Stimulated activated CD4-positive, alpha-beta T cell treated with anti-CD3 and anti-CD28 coated beads, Interleukin-12 subunit alpha, Interleukin-12 subunit beta, amount 100 ng/mL, for 48 hours (primary cell): ENCODE measurements around the gene ETF1.
"Not testable (repeated sequence)": the region's sequence is repeated elsewhere in the genome, so short reads cannot be mapped to it uniquely, and the experiment has no call there.

Experiments
- DNase-seq, 3 donors: peaks; one replicate each; pipeline ENCODE4 v3.0.0-alpha.2; 2020; ENCODE audit warnings: low read depth in 2 of 3, low spot score in 1 of 3

The ETF1 gene

DNA sequence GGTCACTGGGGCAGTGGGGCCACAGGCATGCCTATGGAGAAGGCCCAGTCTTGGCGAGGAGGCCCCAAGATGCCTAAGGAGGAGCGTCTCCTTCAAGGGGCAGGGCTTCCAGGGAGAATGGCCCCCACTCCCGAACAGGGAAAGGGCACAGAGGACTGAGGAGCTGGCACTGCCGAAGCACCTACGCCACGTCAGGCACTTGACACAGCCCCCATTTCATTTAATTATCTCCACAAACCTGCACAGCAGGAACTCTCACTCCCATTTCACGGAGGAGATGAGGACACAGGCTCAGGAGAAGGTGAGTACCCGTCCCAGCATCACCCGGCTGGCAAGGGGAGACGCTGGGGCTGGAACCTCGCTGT, 51.8 kb downstream of the ETF1 start:
- no peak for DNase-seq

DNA sequence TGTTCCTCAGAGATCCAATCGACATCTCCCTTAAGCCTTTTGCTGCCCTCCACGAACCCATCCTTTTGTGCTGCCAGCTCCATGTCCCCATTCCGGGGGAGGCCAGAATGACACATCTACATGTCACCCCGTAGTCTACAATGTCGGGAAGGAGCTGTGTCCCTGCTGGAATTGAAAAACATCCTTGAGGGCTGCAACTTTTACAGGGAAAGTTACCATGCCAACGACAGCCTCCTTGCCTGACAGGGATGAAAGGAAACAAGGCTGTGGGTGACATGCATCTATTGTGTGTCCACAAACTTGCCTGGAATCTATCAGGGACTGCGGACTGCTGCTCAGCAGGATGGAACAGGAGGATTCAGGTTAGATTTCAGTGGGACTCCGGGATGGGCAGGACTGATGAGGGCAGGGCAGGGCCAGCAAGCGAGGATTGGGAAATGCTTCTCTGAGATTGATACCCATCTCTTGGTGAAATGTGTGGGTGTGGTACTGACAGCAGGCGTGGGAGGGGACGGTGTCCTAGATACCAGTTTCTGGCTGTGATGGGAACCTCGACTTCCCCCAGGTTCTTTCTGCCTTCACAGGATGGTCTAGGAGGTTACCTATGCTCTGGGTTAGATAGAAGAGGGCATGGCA, 52.3 kb downstream of the ETF1 start:
- no peak for DNase-seq

DNA sequence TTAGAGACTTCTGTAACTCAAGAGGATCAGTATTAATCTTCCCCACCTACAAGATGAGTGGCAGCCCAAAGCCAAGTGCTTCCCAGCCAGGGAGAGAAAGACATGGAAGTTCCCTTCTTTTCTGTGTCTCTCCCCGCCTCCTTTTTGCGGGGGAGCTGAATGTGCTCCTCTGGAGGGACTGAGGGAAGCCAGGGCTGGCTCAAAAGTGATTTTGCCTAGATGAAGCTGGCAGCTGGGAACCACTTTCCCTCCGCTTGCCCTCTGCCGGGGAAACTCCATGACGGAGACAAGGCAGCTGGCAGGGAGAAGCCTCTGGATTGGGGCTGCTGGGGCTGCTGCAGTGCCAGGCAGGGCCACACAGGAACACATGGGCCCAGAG, 53.4 kb downstream of the ETF1 start:
- DNase-seq: no peak

DNA sequence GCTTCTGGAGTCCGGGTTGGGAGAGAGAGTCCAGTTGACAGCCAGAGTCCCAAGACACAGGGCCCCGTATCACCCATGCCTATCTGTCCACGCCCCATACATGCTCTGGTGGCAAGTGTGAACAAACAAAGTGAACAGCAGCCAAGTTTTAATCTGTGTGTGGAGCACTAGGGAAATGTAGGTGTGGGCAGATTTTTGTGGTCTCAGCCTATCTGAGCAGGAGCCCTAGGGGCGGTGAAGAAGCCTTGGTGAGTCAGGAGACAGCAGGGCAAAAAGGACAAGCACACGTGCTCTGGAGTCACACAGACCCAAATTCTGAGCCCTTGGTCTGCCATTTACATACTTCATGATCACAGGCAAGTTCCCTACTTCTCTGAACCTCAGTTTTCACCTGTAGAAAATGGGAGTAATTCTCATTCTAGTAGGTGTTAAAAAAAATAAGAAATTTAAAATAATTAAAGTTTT, 54.5 kb downstream of the ETF1 start:
- no peak for DNase-seq

DNA sequence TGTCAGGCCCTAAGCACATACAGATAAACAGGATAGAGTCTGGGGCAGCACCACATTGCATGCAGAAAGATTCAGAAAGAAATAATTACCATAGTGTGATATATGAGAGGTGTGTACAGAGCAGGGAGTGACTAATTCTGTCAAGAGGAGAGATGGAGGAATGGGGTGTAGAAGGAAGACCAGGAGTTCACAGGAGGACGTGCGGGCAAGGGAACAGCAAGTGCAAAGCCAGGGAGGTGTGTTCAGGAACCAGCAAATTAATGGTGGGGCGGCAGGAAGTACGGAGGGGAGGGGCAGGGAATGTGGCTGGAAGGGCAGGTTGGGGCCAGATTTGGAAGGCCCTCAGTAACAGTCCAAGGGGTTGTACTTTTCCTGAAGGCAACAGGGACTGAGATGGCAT, 60.4 kb downstream of the ETF1 start:
- no peak for DNase-seq

DNA sequence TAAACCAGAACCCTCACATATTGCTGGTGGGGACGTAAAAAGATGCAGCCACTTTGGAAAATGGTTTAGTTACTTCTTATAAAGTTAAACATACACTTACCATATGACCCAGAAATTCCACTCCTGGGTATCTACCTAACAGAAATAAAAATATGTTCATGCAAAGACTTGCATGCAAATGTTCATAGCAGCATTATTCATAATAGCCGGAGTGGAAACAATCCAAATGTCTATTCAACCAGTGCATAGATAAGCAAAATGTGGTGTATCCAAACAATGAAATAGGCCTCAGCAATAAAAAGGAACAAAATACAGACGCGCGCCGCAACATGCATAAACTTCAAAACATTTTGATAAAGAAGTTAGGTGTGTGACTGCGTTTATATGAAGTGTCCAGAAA, 66.1 kb downstream of the ETF1 start:
- DNase-seq: no peak

DNA sequence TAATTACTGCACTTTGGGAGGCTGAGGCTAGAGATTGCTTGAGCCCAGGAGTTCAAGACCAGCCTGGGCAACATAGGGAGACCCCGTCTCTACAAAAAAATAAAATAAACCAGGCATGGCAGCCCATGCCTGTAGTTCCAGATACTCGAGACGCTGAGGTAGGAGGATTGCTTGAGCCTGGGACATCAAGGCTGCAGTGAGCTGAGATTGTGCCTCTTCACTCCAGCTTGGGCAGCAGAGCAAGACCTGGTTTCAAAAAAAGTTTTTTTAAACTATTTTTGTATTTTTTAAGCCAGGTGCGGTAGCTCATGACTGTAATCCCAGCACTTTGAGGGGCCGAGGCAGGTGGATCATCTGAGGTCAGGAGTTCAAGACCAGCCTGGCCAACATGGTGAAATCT, 69.9 kb downstream of the ETF1 start:
- not testable (repeated sequence) for DNase-seq

DNA sequence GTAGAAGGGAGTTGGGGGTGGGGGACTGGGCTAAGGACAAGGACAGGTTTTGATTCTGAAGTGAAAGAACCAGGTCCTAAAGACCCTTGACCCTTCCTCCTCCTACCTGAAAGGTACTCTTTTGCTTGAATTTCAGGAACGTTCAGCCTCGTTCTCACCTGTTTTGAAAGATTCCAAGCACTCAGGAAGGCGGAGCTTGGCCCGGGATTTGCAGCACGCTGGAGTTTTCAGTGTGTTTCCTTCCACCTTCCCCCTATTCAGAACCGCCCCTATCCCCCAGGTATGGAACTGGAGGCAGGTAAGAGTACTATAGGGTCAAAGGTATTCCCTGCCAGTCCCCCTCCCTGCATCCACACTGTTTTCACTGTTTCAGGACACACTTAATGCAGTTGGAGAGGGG, 70.7 kb downstream of the ETF1 start:
- no peak for DNase-seq

DNA sequence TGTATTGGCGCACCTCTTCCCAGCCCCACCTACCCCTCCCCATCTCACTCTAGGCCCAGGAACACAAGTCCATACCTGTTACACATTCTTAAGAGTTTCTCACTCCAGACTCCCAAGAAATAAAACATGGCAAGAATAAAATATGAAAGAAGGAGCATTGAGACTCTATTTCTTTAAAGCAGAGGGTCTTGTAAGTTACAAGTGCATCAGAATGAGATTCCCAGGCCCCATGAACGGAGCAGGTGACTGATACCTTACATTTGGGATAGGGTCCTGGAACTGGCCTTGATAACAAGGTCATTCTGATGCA, 72.0 kb downstream of the ETF1 start:
- no peak for DNase-seq

DNA sequence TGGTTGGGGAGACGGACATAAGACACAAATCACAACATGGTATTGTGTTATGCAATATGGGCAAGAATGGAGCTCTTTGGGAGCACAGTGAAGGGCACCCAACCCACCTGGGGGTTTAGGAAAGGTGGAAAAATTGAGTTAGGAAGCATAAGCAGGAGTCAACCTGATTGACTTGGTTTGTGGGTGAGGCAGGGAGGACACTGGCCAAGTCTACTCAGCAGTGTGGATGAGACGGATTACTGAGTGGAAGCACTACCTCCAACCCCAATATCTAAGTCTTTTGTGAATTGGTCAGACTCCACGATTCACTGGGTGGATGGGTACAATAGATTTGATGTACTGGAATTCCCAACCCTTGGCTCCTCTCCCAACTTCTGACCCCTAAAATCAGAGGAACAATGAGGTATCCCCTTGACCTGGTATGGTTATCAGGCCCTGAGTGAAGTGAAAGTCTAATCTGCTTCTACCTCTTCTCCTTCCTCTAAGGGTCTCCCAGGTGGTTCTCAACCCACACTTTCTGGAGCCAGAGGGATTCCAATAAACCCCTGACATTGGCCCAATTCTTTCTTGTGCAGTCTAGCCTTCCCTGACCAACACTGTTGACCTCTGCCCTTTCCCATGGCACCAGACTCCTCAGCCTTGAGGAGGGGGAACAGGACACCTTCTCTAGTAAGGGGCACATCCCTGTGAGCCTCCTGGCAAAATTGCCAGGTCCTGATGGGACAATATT, 72.5 kb downstream of the ETF1 start:
- no peak for DNase-seq

DNA sequence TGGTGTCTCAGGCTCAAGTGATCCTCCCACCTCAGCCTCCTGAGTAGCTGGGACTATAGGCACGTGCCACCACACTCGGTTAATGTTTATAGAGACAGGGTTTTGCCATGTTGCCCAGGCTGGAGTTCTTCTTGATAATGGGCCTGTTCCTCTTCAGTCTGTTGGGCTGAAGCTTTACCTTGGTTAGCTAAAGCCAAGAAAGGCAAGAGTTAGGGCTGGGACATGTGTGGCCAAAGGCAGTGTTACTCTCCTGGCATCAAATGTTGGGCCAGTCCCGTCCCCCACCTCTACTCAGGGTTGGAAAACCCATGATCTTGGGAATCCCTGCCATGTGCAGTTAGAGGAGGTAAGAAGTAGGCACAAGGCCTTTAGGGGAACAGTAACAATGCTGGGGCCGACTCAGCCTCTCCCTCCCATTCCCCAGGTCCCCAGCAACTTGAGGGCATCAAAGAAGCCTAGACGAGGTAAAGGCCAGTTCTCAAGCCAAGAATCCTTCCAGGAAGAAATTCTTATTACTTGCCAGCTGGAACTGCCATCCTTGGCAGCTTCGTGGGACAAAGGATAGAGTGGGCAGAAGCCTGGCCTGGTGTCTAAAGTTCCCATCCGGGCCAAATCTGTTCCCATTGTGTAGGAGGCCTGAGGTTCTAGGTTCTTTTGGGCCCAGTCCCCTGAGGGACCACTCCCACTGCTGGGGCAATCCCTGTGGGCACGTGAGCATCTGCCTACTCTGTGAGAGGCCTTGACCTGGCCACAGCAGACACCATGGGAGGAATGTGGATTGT, 73.3 kb downstream of the ETF1 start:
- DNase-seq: no peak

DNA sequence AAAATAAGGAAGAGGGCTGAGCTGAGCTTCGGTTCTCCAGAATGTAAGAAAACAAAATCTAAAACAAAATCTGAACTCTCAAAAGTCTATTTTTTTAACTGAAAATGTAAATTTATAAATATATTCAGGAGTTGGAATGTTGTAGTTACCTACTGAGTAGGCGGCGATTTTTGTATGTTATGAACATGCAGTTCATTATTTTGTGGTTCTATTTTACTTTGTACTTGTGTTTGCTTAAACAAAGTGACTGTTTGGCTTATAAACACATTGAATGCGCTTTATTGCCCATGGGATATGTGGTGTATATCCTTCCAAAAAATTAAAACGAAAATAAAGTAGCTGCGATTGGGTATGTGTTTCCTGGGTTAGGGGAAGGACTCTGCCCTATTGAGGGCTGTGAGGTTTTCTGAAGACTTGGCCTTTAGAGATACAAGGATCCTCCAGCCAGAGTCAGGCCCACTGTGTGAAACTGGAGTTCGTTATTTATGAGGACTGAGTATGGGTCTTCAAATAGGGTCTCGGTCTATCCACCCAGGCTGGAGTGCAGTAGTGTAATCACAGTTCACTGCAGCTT, 74.0 kb downstream of the ETF1 start:
- DNase-seq: no peak

DNA sequence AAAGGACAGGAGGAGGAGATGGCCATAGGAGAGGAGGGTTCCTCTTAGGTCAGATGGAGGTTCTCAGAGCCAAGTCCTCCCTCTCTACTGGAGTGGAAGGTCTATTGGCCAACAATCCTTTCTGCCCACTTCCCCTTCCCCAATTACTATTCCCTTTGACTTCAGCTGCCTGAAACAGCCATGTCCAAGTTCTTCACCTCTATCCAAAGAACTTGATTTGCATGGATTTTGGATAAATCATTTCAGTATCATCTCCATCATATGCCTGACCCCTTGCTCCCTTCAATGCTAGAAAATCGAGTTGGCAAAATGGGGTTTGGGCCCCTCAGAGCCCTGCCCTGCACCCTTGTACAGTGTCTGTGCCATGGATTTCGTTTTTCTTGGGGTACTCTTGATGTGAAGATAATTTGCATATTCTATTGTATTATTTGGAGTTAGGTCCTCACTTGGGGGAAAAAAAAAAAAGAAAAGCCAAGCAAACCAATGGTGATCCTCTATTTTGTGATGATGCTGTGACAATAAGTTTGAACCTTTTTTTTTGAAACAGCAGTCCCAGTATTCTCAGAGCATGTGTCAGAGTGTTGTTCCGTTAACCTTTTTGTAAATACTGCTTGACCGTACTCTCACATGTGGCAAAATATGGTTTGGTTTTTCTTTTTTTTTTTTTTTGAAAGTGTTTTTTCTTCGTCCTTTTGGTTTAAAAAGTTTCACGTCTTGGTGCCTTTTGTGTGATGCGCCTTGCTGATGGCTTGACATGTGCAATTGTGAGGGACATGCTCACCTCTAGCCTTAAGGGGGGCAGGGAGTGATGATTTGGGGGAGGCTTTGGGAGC, 74.7 kb downstream of the ETF1 start:
- DNase-seq: no peak

DNA sequence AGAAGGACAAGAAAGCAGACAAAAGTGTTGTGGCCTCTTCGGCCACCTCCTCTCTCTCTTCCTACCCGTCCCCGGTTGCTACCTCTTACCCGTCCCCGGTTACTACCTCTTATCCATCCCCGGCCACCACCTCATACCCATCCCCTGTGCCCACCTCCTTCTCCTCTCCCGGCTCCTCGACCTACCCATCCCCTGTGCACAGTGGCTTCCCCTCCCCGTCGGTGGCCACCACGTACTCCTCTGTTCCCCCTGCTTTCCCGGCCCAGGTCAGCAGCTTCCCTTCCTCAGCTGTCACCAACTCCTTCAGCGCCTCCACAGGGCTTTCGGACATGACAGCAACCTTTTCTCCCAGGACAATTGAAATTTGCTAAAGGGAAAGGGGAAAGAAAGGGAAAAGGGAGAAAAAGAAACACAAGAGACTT, 75.3 kb downstream of the ETF1 start:
- DNase-seq: no peak

DNA sequence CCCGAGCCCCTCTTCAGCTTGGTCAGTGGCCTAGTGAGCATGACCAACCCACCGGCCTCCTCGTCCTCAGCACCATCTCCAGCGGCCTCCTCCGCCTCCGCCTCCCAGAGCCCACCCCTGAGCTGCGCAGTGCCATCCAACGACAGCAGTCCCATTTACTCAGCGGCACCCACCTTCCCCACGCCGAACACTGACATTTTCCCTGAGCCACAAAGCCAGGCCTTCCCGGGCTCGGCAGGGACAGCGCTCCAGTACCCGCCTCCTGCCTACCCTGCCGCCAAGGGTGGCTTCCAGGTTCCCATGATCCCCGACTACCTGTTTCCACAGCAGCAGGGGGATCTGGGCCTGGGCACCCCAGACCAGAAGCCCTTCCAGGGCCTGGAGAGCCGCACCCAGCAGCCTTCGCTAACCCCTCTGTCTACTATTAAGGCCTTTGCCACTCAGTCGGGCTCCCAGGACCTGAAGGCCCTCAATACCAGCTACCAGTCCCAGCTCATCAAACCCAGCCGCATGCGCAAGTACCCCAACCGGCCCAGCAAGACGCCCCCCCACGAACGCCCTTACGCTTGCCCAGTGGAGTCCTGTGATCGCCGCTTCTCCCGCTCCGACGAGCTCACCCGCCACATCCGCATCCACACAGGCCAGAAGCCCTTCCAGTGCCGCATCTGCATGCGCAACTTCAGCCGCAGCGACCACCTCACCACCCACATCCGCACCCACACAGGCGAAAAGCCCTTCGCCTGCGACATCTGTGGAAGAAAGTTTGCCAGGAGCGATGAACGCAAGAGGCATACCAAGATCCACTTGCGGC, 75.9 kb downstream of the ETF1 start:
- DNase-seq: no peak

DNA sequence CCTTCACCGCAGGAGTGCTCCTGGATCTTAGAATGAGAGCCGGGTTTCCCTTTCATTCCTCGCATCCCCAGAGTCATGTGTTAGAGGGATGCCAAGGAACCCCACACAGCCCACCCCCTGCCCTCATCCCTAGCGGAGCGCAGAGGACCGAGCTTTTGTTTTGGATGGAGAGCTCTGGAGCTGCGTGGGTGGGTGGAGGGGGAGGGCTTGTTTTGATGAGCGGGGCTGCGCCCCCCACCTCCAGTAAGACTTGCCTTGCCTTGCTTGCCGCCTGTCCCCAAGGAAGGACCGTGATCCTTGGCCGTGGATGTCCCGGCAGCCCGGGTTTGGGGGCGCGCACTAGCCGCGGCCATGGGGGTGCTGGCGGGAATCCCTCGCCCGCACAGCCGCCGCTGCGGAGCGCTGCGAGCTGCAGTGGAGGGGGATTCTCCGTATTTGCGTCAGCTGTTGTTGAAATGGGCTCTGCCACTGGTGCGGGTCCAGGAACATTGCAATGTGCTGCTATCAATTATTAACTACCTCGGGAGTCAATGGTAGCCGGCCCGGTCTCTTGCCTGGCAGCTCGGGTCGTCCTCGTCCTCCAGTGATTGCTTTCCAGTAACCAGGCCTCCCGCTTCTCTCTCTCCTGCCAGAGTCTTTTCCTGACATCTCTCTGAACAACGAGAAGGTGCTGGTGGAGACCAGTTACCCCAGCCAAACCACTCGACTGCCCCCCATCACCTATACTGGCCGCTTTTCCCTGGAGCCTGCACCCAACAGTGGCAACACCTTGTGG, 76.7 kb downstream of the ETF1 start:
- no peak for DNase-seq

DNA sequence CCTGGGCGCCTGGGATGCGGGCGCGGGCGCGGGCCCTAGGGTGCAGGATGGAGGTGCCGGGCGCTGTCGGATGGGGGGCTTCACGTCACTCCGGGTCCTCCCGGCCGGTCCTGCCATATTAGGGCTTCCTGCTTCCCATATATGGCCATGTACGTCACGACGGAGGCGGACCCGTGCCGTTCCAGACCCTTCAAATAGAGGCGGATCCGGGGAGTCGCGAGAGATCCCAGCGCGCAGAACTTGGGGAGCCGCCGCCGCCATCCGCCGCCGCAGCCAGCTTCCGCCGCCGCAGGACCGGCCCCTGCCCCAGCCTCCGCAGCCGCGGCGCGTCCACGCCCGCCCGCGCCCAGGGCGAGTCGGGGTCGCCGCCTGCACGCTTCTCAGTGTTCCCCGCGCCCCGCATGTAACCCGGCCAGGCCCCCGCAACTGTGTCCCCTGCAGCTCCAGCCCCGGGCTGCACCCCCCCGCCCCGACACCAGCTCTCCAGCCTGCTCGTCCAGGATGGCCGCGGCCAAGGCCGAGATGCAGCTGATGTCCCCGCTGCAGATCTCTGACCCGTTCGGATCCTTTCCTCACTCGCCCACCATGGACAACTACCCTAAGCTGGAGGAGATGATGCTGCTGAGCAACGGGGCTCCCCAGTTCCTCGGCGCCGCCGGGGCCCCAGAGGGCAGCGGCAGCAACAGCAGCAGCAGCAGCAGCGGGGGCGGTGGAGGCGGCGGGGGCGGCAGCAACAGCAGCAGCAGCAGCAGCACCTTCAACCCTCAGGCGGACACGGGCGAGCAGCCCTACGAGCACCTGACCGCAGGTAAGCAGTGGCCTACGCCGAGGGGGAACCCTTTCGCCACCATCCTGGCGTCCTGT, 77.5 kb downstream of the ETF1 start, which contains the start of gene EGR1:
Gene EGR1, plus strand, starts transcription at position 219 of the 864 bp plus-strand sequence. Its CDS starts 283 bp downstream, at position 502.
- DNase-seq: peak; percentile 90 to 96 (median 91)
